T-helper 1 cell treated with Interleukin-12 subunit alpha and Interleukin-12 subunit beta and Interleukin-4 antibody, amounts not matched to agents 30 μg/mL and 1 μg/mL, for 36 hours (primary cell): Measurements from ENCODE around the gene ANXA8.
"Not testable (repeated sequence)": the region's sequence is repeated elsewhere in the genome, so short reads cannot be mapped to it uniquely, and the experiment has no call there.

ENCODE experiments used
- H3K27ac Mint-ChIP-seq: one replicate; pipeline ENCODE4 v1.8.0; 2021; ENCODE audit warnings: mild to moderate bottlenecking, mixed read lengths
- H3K27me3 Mint-ChIP-seq: one replicate; pipeline ENCODE4 v1.8.0; 2021; ENCODE audit warnings: low read depth, mixed read lengths
- H3K36me3 Mint-ChIP-seq: one replicate; pipeline ENCODE4 v1.8.0; 2021; ENCODE audit warnings: low read depth, mixed read lengths
- H3K4me1 Mint-ChIP-seq: one replicate; pipeline ENCODE4 v1.8.0; 2021; ENCODE audit warnings: low read depth, mixed read lengths
- H3K4me3 Mint-ChIP-seq: one replicate; pipeline ENCODE4 v1.8.0; 2021; ENCODE audit warnings: mild to moderate bottlenecking, moderate library complexity, mixed read lengths
- H3K9me3 Mint-ChIP-seq: one replicate; pipeline ENCODE4 v1.8.0; 2021; ENCODE audit warnings: mixed read lengths

The ANXA8 gene

GRCh38 chr10:47455350-47456078 is 28.4 kb downstream of the ANXA8 start:
- not testable (repeated sequence) for H3K4me1 Mint-ChIP-seq, H3K36me3 Mint-ChIP-seq, H3K27ac Mint-ChIP-seq, H3K4me3 Mint-ChIP-seq, H3K9me3 Mint-ChIP-seq
- H3K27me3 Mint-ChIP-seq, result peaks cover 15% of the 10 kb centered on the region

- no peaks in the 10 kb centered on the region for H3K36me3 Mint-ChIP-seq
- no peaks in the 10 kb centered on the region for H3K9me3 Mint-ChIP-seq
- H3K4me3 Mint-ChIP-seq, result no peak overlapping the region
- peaks cover 15% of the 10 kb centered on the region for H3K27me3 Mint-ChIP-seq
- H3K27ac Mint-ChIP-seq, result no peak overlapping the region
- no peaks in the 10 kb centered on the region for H3K4me1 Mint-ChIP-seq
Observed at GRCh38 chr10:47454780-47455058, 29.2 kb downstream of the ANXA8 start.

GRCh38 chr10:47454008-47454779 is 29.7 kb downstream of the ANXA8 start:
- Mint-ChIP-seq H3K9me3 (no peaks in the 10 kb centered on the region), H3K4me1 (no peaks in the 10 kb centered on the region), H3K27me3 (peaks cover 15% of the 10 kb centered on the region), H3K4me3 (no peak overlapping the region), H3K27ac (no peak overlapping the region), H3K36me3 (no peaks in the 10 kb centered on the region)

GRCh38 chr10:47453141-47454007 is 30.5 kb downstream of the ANXA8 start:
- peaks cover 8% of the 10 kb centered on the region for H3K27me3 Mint-ChIP-seq
- H3K36me3 Mint-ChIP-seq, result no peaks in the 10 kb centered on the region
- no peak overlapping the region for H3K27ac Mint-ChIP-seq
- H3K9me3 Mint-ChIP-seq, result no peaks in the 10 kb centered on the region
- H3K4me3 Mint-ChIP-seq, result no peak overlapping the region
- H3K4me1 Mint-ChIP-seq, result no peaks in the 10 kb centered on the region

- Mint-ChIP-seq H3K27ac (no peak overlapping the region), H3K4me1 (no peaks in the 10 kb centered on the region), H3K9me3 (no peaks in the 10 kb centered on the region), H3K36me3 (no peaks in the 10 kb centered on the region), H3K27me3 (peaks cover 8% of the 10 kb centered on the region), H3K4me3 (no peak overlapping the region)
Observed at GRCh38 chr10:47452495-47453140, 31.3 kb downstream of the ANXA8 start.

GRCh38 chr10:47451998-47452494 is 31.9 kb downstream of the ANXA8 start:
- Mint-ChIP-seq H3K36me3 (no peaks in the 10 kb centered on the region), H3K4me1 (no peaks in the 10 kb centered on the region), H3K27ac (no peak overlapping the region), H3K9me3 (no peaks in the 10 kb centered on the region), H3K4me3 (no peak overlapping the region), H3K27me3 (peaks cover 8% of the 10 kb centered on the region)

GRCh38 chr10:47451273-47451997 is 32.5 kb downstream of the ANXA8 start:
- Mint-ChIP-seq H3K4me3 (no peak overlapping the region), H3K9me3 (no peaks in the 10 kb centered on the region), H3K36me3 (no peaks in the 10 kb centered on the region), H3K4me1 (no peaks in the 10 kb centered on the region), H3K27ac (no peak overlapping the region), H3K27me3 (peaks cover 8% of the 10 kb centered on the region)

GRCh38 chr10:47450442-47450841 is 33.5 kb downstream of the ANXA8 start:
- Mint-ChIP-seq H3K9me3 (peaks cover 7% of the 10 kb centered on the region), H3K36me3 (no peaks in the 10 kb centered on the region), H3K4me1 (no peaks in the 10 kb centered on the region), H3K27me3 (peaks cover 8% of the 10 kb centered on the region), H3K4me3 (no peak overlapping the region), H3K27ac (no peak overlapping the region)

- H3K27ac Mint-ChIP-seq, result no peak overlapping the region
- H3K4me3 Mint-ChIP-seq, result no peak overlapping the region
- peaks cover 12% of the 10 kb centered on the region for H3K9me3 Mint-ChIP-seq
- H3K27me3 Mint-ChIP-seq, result peaks cover 5% of the 10 kb centered on the region
- H3K4me1 Mint-ChIP-seq, result no peaks in the 10 kb centered on the region
- H3K36me3 Mint-ChIP-seq, result no peaks in the 10 kb centered on the region
Observed at GRCh38 chr10:47449979-47450378, 33.9 kb downstream of the ANXA8 start.

- Mint-ChIP-seq H3K27ac (no peak overlapping the region), H3K27me3 (no peaks in the 10 kb centered on the region), H3K4me3 (no peak overlapping the region), H3K9me3 (peaks cover 12% of the 10 kb centered on the region), H3K36me3 (no peaks in the 10 kb centered on the region), H3K4me1 (no peaks in the 10 kb centered on the region)
Observed at GRCh38 chr10:47449102-47449978, 34.6 kb downstream of the ANXA8 start.

- H3K27me3 Mint-ChIP-seq, result peaks cover under 1% of the 10 kb centered on the region
- H3K4me1 Mint-ChIP-seq, result no peaks in the 10 kb centered on the region
- no peak overlapping the region for H3K27ac Mint-ChIP-seq
- H3K4me3 Mint-ChIP-seq, result no peak overlapping the region
- H3K9me3 Mint-ChIP-seq, result peaks cover 12% of the 10 kb centered on the region
- H3K36me3 Mint-ChIP-seq, result no peaks in the 10 kb centered on the region
Observed at GRCh38 chr10:47447705-47448104, 36.2 kb downstream of the ANXA8 start.

- no peaks in the 10 kb centered on the region for H3K4me1 Mint-ChIP-seq
- no peak overlapping the region for H3K4me3 Mint-ChIP-seq
- H3K9me3 Mint-ChIP-seq, result peaks cover 12% of the 10 kb centered on the region
- peaks cover 5% of the 10 kb centered on the region for H3K27me3 Mint-ChIP-seq
- no peak overlapping the region for H3K27ac Mint-ChIP-seq
- H3K36me3 Mint-ChIP-seq, result no peaks in the 10 kb centered on the region
Observed at GRCh38 chr10:47447209-47447608, 36.7 kb downstream of the ANXA8 start.

- no peaks in the 10 kb centered on the region for H3K36me3 Mint-ChIP-seq
- H3K4me3 Mint-ChIP-seq, result no peak overlapping the region
- H3K4me1 Mint-ChIP-seq, result no peaks in the 10 kb centered on the region
- peaks cover 12% of the 10 kb centered on the region for H3K9me3 Mint-ChIP-seq
- peaks cover 7% of the 10 kb centered on the region for H3K27me3 Mint-ChIP-seq
- no peak overlapping the region for H3K27ac Mint-ChIP-seq
Observed at GRCh38 chr10:47445720-47446119, 38.2 kb downstream of the ANXA8 start.
